Astrocyte (in vitro differentiated cells and primary cell): ENCODE data around the gene UNC5C. TPM values are rescaled to one million over a fixed set of nuclear protein-coding genes. Genes with fewer than 3 reads are reported as not detected.

Experiments used
- DNase-seq: peaks from one replicate; pipeline ENCODE4 v3.0.0-alpha.2; 2010; ENCODE audit warnings: low read depth
- FAIRE-seq: peaks from 2 replicates; lab custom pipeline; 2011; peaks lifted over from hg19 to GRCh38; lab: Jason Lieb, UNC
- H2AFZ ChIP-seq: 2 replicates; pipeline ENCODE4 v1.6.0; 2012; ENCODE audit warnings: low read depth, low read length, inconsistent platforms
- H3K27ac ChIP-seq: 2 replicates; pipeline ENCODE4 v1.5.1; 2011; ENCODE audit warnings: low read depth, low read length, inconsistent platforms
- H3K27me3 ChIP-seq: 2 replicates; pipeline ENCODE4 v1.6.0; 2011; ENCODE audit warnings: low read length, inconsistent platforms; ENCODE audit not compliant: insufficient read depth
- H3K36me3 ChIP-seq: 2 replicates; pipeline ENCODE4 v1.5.1; 2011; ENCODE audit warnings: low read length, inconsistent platforms; ENCODE audit not compliant: insufficient read depth
- H3K4me1 ChIP-seq: 2 replicates; pipeline ENCODE4 v1.5.1; 2011; ENCODE audit warnings: low read length, inconsistent platforms; ENCODE audit not compliant: insufficient read depth
- H3K4me2 ChIP-seq: 2 replicates; pipeline ENCODE4 v1.6.0; 2012; ENCODE audit warnings: low read length, inconsistent platforms
- H3K4me3 ChIP-seq: 2 replicates; pipeline ENCODE4 v1.5.1; 2011; ENCODE audit warnings: low read depth, mild to moderate bottlenecking, low read length, inconsistent platforms; ENCODE audit not compliant: insufficient read depth
- H3K79me2 ChIP-seq: 2 replicates; pipeline ENCODE4 v1.6.0; 2012; ENCODE audit warnings: mild to moderate bottlenecking, low read length, inconsistent platforms; ENCODE audit not compliant: insufficient read depth
- H3K9ac ChIP-seq: 2 replicates; pipeline ENCODE4 v1.6.0; 2012; ENCODE audit warnings: mild to moderate bottlenecking, low read length, inconsistent platforms
- H3K9me3 ChIP-seq: 2 replicates; pipeline ENCODE4 v1.5.1; 2012; ENCODE audit warnings: low read depth, mild to moderate bottlenecking, low read length, inconsistent platforms; ENCODE audit not compliant: insufficient read depth
- H4K20me1 ChIP-seq: 2 replicates; pipeline ENCODE4 v1.6.0; 2012; ENCODE audit warnings: low read length, inconsistent platforms; ENCODE audit not compliant: insufficient read depth
- H3K27ac Mint-ChIP-seq: one replicate; pipeline ENCODE4 v1.8.0; 2021; ENCODE audit warnings: mild to moderate bottlenecking, mixed read lengths; ENCODE audit not compliant: unreplicated experiment
- H3K27me3 Mint-ChIP-seq: one replicate; pipeline ENCODE4 v1.8.0; 2021; ENCODE audit warnings: low read depth, mixed read lengths; ENCODE audit not compliant: unreplicated experiment
- H3K36me3 Mint-ChIP-seq: one replicate; pipeline ENCODE4 v1.8.0; 2021; ENCODE audit warnings: low read depth, mixed read lengths; ENCODE audit not compliant: unreplicated experiment
- H3K4me1 Mint-ChIP-seq: one replicate; pipeline ENCODE4 v1.8.0; 2021; ENCODE audit warnings: low read depth, mixed read lengths; ENCODE audit not compliant: unreplicated experiment
- H3K4me3 Mint-ChIP-seq: one replicate; pipeline ENCODE4 v1.8.0; 2021; ENCODE audit warnings: mild to moderate bottlenecking, moderate library complexity, mixed read lengths; ENCODE audit not compliant: unreplicated experiment
- H3K9me3 Mint-ChIP-seq: one replicate; pipeline ENCODE4 v1.8.0; 2021; ENCODE audit warnings: mild to moderate bottlenecking, mixed read lengths; ENCODE audit not compliant: unreplicated experiment
- EZH2 ChIP-seq: IDR thresholded peaks from 2 replicates; pipeline ENCODE4 v1.6.1; 2012; ENCODE audit warnings: mild to moderate bottlenecking, low read length, inconsistent platforms; ENCODE audit not compliant: insufficient read depth
- total RNA-seq: library from RNA; stranded (reverse); gene quantifications from 2 replicates; pipeline ENCODE4 v1.2.1, GENCODE V29; 2021
- TF ChIP-seq, protein P1 (sequence below): IDR thresholded peaks from 2 replicates; pipeline ENCODE4 v1.5.1; 2011; ENCODE audit warnings: low read depth, mild to moderate bottlenecking, inconsistent platforms, low read length, moderate library complexity; ENCODE audit not compliant: insufficient read depth

The UNC5C gene
- total RNA-seq, 1 donor from 2014 or later, result 3.1 TPM

DNA sequence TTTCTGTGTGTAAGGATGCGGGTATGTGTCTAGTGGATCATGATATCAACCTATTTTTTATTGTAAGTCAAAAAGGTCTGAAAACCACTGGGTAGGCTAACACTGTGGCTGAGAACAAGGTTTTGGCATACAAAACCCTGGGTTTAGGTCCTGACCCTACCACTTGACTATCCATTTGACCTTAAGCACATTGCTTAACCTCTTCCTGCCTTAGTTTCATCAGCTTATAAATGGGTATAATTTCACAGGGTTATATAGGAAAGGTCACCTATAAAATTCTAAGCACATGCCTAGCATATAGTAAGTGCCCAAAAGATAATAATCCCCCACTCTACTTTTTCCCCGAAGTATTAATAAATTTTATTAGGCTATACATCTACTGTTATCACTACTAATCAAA is 263.0 kb downstream of the UNC5C start:
- Histone ChIP-seq H3K79me2 (no peaks in the 10 kb centered on the region), H3K27ac (no peak overlapping the region), H3K9ac (no peak overlapping the region), H2AFZ (no peak overlapping the region), H3K4me1 (peaks cover 4% of the 10 kb centered on the region), H3K36me3 (no peaks in the 10 kb centered on the region), H3K4me2 (no peak overlapping the region), H3K4me3 (no peak overlapping the region), H3K27me3 (no peaks in the 10 kb centered on the region), H3K9me3 (peaks cover 3% of the 10 kb centered on the region), H4K20me1 (no peaks in the 10 kb centered on the region)
- H3K9me3 Mint-ChIP-seq, result peaks cover 4% of the 10 kb centered on the region
- no peak for DNase-seq
- TF ChIP-seq, protein P1, sequence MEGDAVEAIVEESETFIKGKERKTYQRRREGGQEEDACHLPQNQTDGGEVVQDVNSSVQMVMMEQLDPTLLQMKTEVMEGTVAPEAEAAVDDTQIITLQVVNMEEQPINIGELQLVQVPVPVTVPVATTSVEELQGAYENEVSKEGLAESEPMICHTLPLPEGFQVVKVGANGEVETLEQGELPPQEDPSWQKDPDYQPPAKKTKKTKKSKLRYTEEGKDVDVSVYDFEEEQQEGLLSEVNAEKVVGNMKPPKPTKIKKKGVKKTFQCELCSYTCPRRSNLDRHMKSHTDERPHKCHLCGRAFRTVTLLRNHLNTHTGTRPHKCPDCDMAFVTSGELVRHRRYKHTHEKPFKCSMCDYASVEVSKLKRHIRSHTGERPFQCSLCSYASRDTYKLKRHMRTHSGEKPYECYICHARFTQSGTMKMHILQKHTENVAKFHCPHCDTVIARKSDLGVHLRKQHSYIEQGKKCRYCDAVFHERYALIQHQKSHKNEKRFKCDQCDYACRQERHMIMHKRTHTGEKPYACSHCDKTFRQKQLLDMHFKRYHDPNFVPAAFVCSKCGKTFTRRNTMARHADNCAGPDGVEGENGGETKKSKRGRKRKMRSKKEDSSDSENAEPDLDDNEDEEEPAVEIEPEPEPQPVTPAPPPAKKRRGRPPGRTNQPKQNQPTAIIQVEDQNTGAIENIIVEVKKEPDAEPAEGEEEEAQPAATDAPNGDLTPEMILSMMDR, result no peak
- TF ChIP-seq EZH2, result no peak
- H3K27ac Mint-ChIP-seq, result no peak overlapping the region
- FAIRE-seq, result no peak
- no peaks in the 10 kb centered on the region for H3K27me3 Mint-ChIP-seq
- H3K36me3 Mint-ChIP-seq, result peaks cover 1% of the 10 kb centered on the region
- no peak overlapping the region for H3K4me3 Mint-ChIP-seq
- no peaks in the 10 kb centered on the region for H3K4me1 Mint-ChIP-seq

DNA sequence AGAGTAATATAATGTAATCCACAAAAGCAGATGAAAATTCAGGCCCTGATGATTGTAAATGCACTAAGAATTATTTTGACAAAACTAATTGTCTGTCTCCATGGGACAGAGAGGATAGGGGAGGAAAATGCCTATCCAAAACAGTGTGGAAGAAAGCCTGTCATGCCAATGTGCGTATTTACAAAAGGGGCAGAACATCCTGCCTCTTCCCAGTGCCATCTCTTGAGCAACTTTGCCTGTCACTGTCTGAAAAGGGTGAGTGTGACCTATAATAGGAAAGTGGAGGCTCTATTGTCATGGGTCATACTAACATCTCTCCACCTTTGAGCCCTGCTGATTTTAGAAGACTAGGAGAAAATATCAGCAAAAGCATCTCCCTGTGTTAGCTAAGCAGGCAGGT is 264.1 kb downstream of the UNC5C start:
- Histone ChIP-seq H3K36me3 (no peaks in the 10 kb centered on the region), H3K9me3 (peaks cover 3% of the 10 kb centered on the region), H3K27me3 (no peaks in the 10 kb centered on the region), H3K4me2 (no peak overlapping the region), H3K79me2 (no peaks in the 10 kb centered on the region), H3K27ac (no peak overlapping the region), H4K20me1 (no peaks in the 10 kb centered on the region), H2AFZ (no peak overlapping the region), H3K9ac (no peak overlapping the region), H3K4me1 (peaks cover 4% of the 10 kb centered on the region), H3K4me3 (no peak overlapping the region)
- TF ChIP-seq, protein P1, result no peak
- TF ChIP-seq EZH2, result no peak
- Mint-ChIP-seq H3K4me3 (no peak overlapping the region), H3K27me3 (no peaks in the 10 kb centered on the region), H3K9me3 (peaks cover 4% of the 10 kb centered on the region), H3K27ac (no peak overlapping the region), H3K4me1 (no peaks in the 10 kb centered on the region), H3K36me3 (peaks cover 3% of the 10 kb centered on the region)
- FAIRE-seq (no peak), DNase-seq (no peak)

DNA sequence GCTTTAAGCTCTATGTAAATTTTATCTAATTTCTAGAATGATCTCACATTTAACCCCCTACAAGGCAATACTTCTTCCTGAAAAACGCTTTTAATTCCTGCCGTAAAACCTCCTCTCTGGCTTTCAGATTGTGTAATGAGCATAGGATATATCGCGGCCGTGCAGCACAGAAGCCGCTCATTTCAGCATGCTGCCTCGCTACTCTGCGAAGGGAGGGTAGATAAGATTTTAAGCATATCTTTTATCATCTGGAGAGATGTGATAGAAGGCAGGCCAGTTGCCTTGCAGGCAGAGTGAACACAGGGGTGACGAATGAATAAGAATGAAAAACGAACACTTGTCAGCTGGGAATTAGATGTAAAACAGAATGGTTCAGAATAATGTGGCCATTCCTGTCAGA is 265.5 kb downstream of the UNC5C start:
- no peaks in the 10 kb centered on the region for H3K79me2 ChIP-seq
- H2AFZ ChIP-seq, result no peak overlapping the region
- no peaks in the 10 kb centered on the region for H3K4me1 Mint-ChIP-seq
- no peaks in the 10 kb centered on the region for H4K20me1 ChIP-seq
- no peaks in the 10 kb centered on the region for H3K4me1 ChIP-seq
- FAIRE-seq (no peak), DNase-seq (no peak)
- no peak overlapping the region for H3K9ac ChIP-seq
- no peak overlapping the region for H3K27ac Mint-ChIP-seq
- H3K4me2 ChIP-seq, result no peak overlapping the region
- H3K27me3 Mint-ChIP-seq, result no peaks in the 10 kb centered on the region
- H3K9me3 Mint-ChIP-seq, result no peaks in the 10 kb centered on the region
- H3K27ac ChIP-seq, result no peak overlapping the region
- no peak for TF ChIP-seq EZH2
- TF ChIP-seq, protein P1, result no peak
- peaks cover 3% of the 10 kb centered on the region for H3K36me3 Mint-ChIP-seq
- no peaks in the 10 kb centered on the region for H3K9me3 ChIP-seq
- H3K4me3 ChIP-seq, result no peak overlapping the region
- no peaks in the 10 kb centered on the region for H3K27me3 ChIP-seq
- H3K36me3 ChIP-seq, result no peaks in the 10 kb centered on the region
- no peak overlapping the region for H3K4me3 Mint-ChIP-seq
